GM23338 (cell line): ENCODE data around the gene CACNA1B. TPM values are rescaled to one million over a fixed set of nuclear protein-coding genes. Genes with fewer than 3 reads are reported as not detected.

Experiments used
- CTCF ChIP-seq, 2 experiments: fragments of 200-600 bp in 1 of 2; sonication (generic) in 1 of 2; conservative IDR thresholded peaks; 2 replicates each; pipeline versions ENCODE4 v1.5.1 to v1.6.1; 2016 to 2017; ENCODE audit warnings: antibody characterized with exemption in 2 of 2, low read depth in 2 of 2, mild to moderate bottlenecking in 2 of 2, moderate library complexity in 1 of 2
- EZH2 ChIP-seq: fragments of 200-600 bp; sonication (generic); IDR thresholded peaks from one replicate; pipeline ENCODE4 v1.8.0; 2017; ENCODE audit warnings: antibody characterized with exemption, mild to moderate bottlenecking, low read depth; ENCODE audit not compliant: unreplicated experiment
- EZH2phosphoT487 ChIP-seq: fragments of 200-600 bp; sonication (generic); IDR thresholded peaks from one replicate; pipeline ENCODE4 v1.8.1; 2018; ENCODE audit warnings: antibody characterized with exemption; ENCODE audit not compliant: unreplicated experiment
- NANOG ChIP-seq: IDR thresholded peaks from 2 replicates; pipeline ENCODE4 v1.6.1; 2016; ENCODE audit warnings: antibody characterized with exemption, borderline replicate concordance
- POLR2AphosphoS5 ChIP-seq: IDR thresholded peaks from 2 replicates; pipeline ENCODE4 v1.6.1; 2016; ENCODE audit warnings: antibody characterized with exemption, low read depth
- REST ChIP-seq: IDR thresholded peaks from one replicate; pipeline ENCODE4 v1.6.1; 2018; ENCODE audit warnings: antibody characterized with exemption; ENCODE audit not compliant: unreplicated experiment
- STAT1 ChIP-seq: IDR thresholded peaks from one replicate; pipeline ENCODE4 v1.6.1; 2016; ENCODE audit warnings: antibody characterized with exemption; ENCODE audit not compliant: unreplicated experiment
- ZNF114 ChIP-seq: fragments of 250-450 bp; sonication (Bioruptor Pico); IDR thresholded peaks from 2 replicates; pipeline ENCODE4 v1.5.0; 2020; ENCODE audit warnings: mild to moderate bottlenecking, moderate library complexity
- ZNF331 ChIP-seq: fragments of 250-450 bp; sonication (Bioruptor Pico); IDR thresholded peaks from 2 replicates; pipeline ENCODE4 v1.5.0; 2020; ENCODE audit warnings: low read depth, mild to moderate bottlenecking, moderate library complexity
- ZNF462 ChIP-seq: fragments of 250-450 bp; sonication (Bioruptor Pico); IDR thresholded peaks from 2 replicates; pipeline ENCODE4 v1.5.0; 2020; ENCODE audit warnings: mild to moderate bottlenecking, moderate library complexity
- polyA plus RNA-seq: library from polyadenylated mRNA; unstranded; fragments of >200 nt; fragmentation: Nextera tagmentation; extraction: Ambion mirVana; gene quantifications from 2 replicates; pipeline ENCODE4 v1.2.1, GENCODE V29; 2016
- total RNA-seq: library from RNA; depleted of rRNA; stranded (reverse); fragments of >200 nt; shearing (Covaris generic); gene quantifications from 2 replicates; pipeline ENCODE4 v1.2.3, GENCODE V29; 2014

Gene CACNA1B
- total and polyA plus RNA-seq, 2 experiments from 2014 or later = 1.1 to 10.4 TPM

- TF ChIP-seq ZNF462 (no peak), STAT1 (no peak), EZH2phosphoT487 (no peak), REST (no peak), CTCF (conservative IDR thresholded peaks at IDR 0.05; ENCODE audit: low read depth in 2 of 2) (no peak), EZH2 (no peak), POLR2AphosphoS5 (no peak), NANOG (no peak), ZNF114 (CRISPR knock-in tag) (no peak), ZNF331 (CRISPR knock-in tag) (no peak)
Observed at GRCh38 chr9:138098908-138099791, 221.6 kb downstream of the CACNA1B start (continued).
